Right ventricle myocardium superior (tissue), 1 donor: ENCODE results near the gene LMX1A. TPM values are rescaled to one million over a fixed set of nuclear protein-coding genes. Genes with fewer than 3 reads are reported as not detected.

Source experiments
- total RNA-seq: library from RNA; stranded (reverse); fragmentation: NEBNext Ultra II Directional; extraction: Animal tissue kit (Norgen Biotek cat#: 25700); gene quantifications from one replicate; pipeline ENCODE4 v1.2.1, GENCODE V29; 2021
- donor health status: DM: no; HTN: yes; CAD: no; lungs with severe emphysema.

Gene LMX1A
- total RNA-seq, 1 donor from 2014 or later, result not detected

Other genes with a start within 250 kb of the LMX1A start
- 3.3 TPM for gene RXRG, start 88.4 kb upstream of the LMX1A start, total RNA-seq
- 0.38 TPM for gene LRRC52, start 187.3 kb upstream of the LMX1A start, total RNA-seq